Neural progenitor cell (in vitro differentiated cells): ENCODE measurements around the gene NCK2. TPM values are rescaled to one million over a fixed set of nuclear protein-coding genes. Genes with fewer than 3 reads are reported as not detected.
A peak's percentile ranks its signal among the peaks of the same experiment; 100 is the strongest.

Experiments used
- DNase-seq: peaks from one replicate; pipeline ENCODE4 v3.0.0-alpha.2; 2016; ENCODE audit warnings: low spot score
- H2AFZ ChIP-seq: fragments of 200-600 bp; sonication (generic); replicated peaks from 2 replicates; pipeline ENCODE4 v1.6.1; 2016; ENCODE audit warnings: antibody characterized with exemption
- H3F3A ChIP-seq: fragments of 200-600 bp; sonication (generic); 2 replicates; pipeline ENCODE4 v1.6.1; 2016; ENCODE audit warnings: antibody characterized with exemption, low read depth
- H3K27ac ChIP-seq: fragments of 200-600 bp; sonication (generic); 2 replicates; pipeline ENCODE4 v1.5.1; 2016; ENCODE audit warnings: mild to moderate bottlenecking
- H3K27me3 ChIP-seq: fragments of 200-600 bp; sonication (generic); 2 replicates; pipeline ENCODE4 v1.6.1; 2016; ENCODE audit warnings: mild to moderate bottlenecking, moderate library complexity
- H3K36me3 ChIP-seq: fragments of 200-600 bp; sonication (generic); 2 replicates; pipeline ENCODE4 v1.5.1; 2016
- H3K4me1 ChIP-seq: fragments of 200-600 bp; sonication (generic); 2 replicates; pipeline ENCODE4 v1.6.1; 2016; ENCODE audit warnings: mixed run types
- H3K4me2 ChIP-seq: fragments of 200-600 bp; sonication (generic); 2 replicates; pipeline ENCODE4 v1.6.1; 2016
- H3K4me3 ChIP-seq: fragments of 200-600 bp; sonication (generic); 2 replicates; pipeline ENCODE4 v1.5.1; 2016
- H3K79me2 ChIP-seq: fragments of 200-600 bp; sonication (generic); 2 replicates; pipeline ENCODE4 v1.6.1; 2016; ENCODE audit warnings: low read depth
- H3K9ac ChIP-seq: fragments of 200-600 bp; sonication (generic); 2 replicates; pipeline ENCODE4 v1.6.1; 2016
- H3K9me3 ChIP-seq: fragments of 200-600 bp; sonication (generic); 2 replicates; pipeline ENCODE4 v1.5.1; 2016; ENCODE audit warnings: low read depth
- H4K20me1 ChIP-seq: fragments of 200-600 bp; sonication (generic); 2 replicates; pipeline ENCODE4 v1.6.1; 2016; ENCODE audit warnings: low read depth
- H3K27ac Mint-ChIP-seq: 3 replicates; pipeline ENCODE4 v1.8.0; 2021; ENCODE audit warnings: mixed read lengths
- H3K27me3 Mint-ChIP-seq: 2 replicates; pipeline ENCODE4 v1.8.0; 2022; ENCODE audit warnings: low read depth, mild to moderate bottlenecking, inconsistent platforms, moderate library complexity, mixed read lengths; ENCODE audit not compliant: insufficient read depth
- H3K36me3 Mint-ChIP-seq: 3 replicates; pipeline ENCODE4 v1.8.0; 2021; ENCODE audit warnings: mixed read lengths
- H3K4me1 Mint-ChIP-seq: 3 replicates; pipeline ENCODE4 v1.8.0; 2021; ENCODE audit warnings: mixed read lengths
- H3K4me3 Mint-ChIP-seq: 3 replicates; pipeline ENCODE4 v1.8.0; 2021; ENCODE audit warnings: mild to moderate bottlenecking, moderate library complexity, mixed read lengths
- H3K9me3 Mint-ChIP-seq: 3 replicates; pipeline ENCODE4 v1.8.0; 2020; ENCODE audit warnings: mixed read lengths
- EZH2 ChIP-seq: fragments of 200-600 bp; sonication (generic); IDR thresholded peaks from 2 replicates; pipeline ENCODE4 v1.6.1; 2017; ENCODE audit warnings: antibody characterized with exemption, mild to moderate bottlenecking, moderate library complexity
- EZH2phosphoT487 ChIP-seq: fragments of 200-600 bp; sonication (generic); IDR thresholded peaks from 2 replicates; pipeline ENCODE4 v1.6.1; 2017; ENCODE audit warnings: antibody characterized with exemption
- total RNA-seq: library from RNA; depleted of rRNA; stranded (reverse); fragments of >200 nt; gene quantifications from 2 replicates; pipeline ENCODE4 v1.2.3, GENCODE V29; 2015; ENCODE audit warnings: low replicate concordance
- TF ChIP-seq, protein P1 (sequence below): fragments of 200-600 bp; sonication (generic); IDR thresholded peaks from 2 replicates; pipeline ENCODE4 v1.5.1; 2017; ENCODE audit warnings: antibody characterized with exemption, mild to moderate bottlenecking

NCK2 gene
- total RNA-seq, 1 donor from 2014 or later: 26.2 TPM

DNA sequence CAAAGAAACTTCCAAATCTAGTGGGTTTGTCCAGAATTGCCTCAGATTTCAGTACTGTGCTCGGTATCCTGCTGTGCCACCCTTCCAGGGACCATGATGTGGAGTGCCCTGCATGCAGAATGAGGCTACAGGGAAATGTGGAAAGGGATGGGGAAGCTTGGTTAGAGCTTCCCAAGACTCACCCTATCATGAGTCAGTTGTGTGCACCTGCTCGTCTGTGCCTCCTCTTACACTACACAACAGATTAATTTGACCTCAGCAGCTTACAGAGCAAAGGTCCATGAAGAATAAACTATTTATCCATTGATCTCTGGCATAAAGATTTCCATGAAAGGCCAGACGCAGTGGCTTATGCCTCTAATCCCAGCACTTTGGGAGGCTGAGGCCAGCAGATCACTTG, 21.3 kb upstream of the NCK2 start:
- Mint-ChIP-seq H3K36me3 (no peaks in the 10 kb centered on the region), H3K27me3 (peaks cover 15% of the 10 kb centered on the region), H3K27ac (no peak overlapping the region), H3K9me3 (peaks cover 12% of the 10 kb centered on the region), H3K4me1 (peaks cover 5% of the 10 kb centered on the region), H3K4me3 (no peak overlapping the region)
- no peak overlapping the region for H3K4me3 ChIP-seq
- H3K36me3 ChIP-seq: no peaks in the 10 kb centered on the region
- H3K27ac ChIP-seq: no peak overlapping the region
- no peaks in the 10 kb centered on the region for H3K79me2 ChIP-seq
- no peak overlapping the region for H2AFZ ChIP-seq
- DNase-seq: no peak
- H3K4me1 ChIP-seq: peaks cover 5% of the 10 kb centered on the region
- no peak overlapping the region for H3K4me2 ChIP-seq
- no peaks in the 10 kb centered on the region for H4K20me1 ChIP-seq
- H3K9ac ChIP-seq: no peak overlapping the region
- TF ChIP-seq EZH2: no peak
- TF ChIP-seq, protein P1, sequence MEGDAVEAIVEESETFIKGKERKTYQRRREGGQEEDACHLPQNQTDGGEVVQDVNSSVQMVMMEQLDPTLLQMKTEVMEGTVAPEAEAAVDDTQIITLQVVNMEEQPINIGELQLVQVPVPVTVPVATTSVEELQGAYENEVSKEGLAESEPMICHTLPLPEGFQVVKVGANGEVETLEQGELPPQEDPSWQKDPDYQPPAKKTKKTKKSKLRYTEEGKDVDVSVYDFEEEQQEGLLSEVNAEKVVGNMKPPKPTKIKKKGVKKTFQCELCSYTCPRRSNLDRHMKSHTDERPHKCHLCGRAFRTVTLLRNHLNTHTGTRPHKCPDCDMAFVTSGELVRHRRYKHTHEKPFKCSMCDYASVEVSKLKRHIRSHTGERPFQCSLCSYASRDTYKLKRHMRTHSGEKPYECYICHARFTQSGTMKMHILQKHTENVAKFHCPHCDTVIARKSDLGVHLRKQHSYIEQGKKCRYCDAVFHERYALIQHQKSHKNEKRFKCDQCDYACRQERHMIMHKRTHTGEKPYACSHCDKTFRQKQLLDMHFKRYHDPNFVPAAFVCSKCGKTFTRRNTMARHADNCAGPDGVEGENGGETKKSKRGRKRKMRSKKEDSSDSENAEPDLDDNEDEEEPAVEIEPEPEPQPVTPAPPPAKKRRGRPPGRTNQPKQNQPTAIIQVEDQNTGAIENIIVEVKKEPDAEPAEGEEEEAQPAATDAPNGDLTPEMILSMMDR: no peak
- TF ChIP-seq EZH2phosphoT487: no peak
- H3F3A ChIP-seq: no peaks in the 10 kb centered on the region
- no peaks in the 10 kb centered on the region for H3K27me3 ChIP-seq
- H3K9me3 ChIP-seq: no peaks in the 10 kb centered on the region

DNA sequence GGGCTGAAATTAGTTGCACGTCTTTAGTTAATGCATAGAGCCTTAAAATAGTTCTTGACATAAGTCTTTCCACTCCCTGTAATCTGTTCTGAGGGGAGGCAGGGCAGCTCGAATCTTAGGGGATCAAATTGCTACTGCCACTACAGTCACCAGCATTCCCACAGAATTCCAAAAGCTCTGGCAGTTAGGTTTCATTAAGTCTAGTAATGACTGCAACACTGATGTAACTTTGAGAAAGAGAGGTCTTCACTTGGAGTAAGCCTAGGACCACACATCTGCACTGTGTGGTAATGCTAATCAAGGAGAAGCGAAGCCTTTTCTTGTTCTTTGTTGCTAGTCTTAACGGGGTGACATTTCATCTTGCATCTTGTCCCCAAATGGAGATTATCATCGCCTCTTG, 19.3 kb upstream of the NCK2 start:
- H3K27me3 ChIP-seq: no peaks in the 10 kb centered on the region

DNA sequence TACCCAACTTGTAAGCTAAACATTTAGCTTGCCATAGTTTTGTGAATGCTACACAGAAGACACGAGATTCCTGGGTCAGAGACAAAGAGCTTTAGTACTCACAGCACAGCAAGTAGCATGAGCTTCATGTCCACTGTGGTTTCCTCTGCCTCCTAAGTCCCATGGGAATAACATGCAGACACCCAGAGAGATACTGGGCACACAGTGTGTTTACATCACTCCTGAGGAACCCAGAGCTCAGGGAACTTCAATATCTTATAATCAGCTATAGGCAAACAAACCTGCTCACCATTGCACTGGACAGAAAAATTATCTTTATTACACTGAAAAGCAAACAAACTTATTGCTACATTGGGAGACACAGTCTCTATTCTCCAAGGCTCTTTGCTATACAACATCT, 14.5 kb upstream of the NCK2 start:
- TF ChIP-seq, protein P1: no peak
- no peak for TF ChIP-seq EZH2phosphoT487
- Histone ChIP-seq H4K20me1 (no peaks in the 10 kb centered on the region), H3K4me3 (no peak overlapping the region), H3K9ac (no peak overlapping the region), H3K36me3 (no peaks in the 10 kb centered on the region), H3K4me1 (peaks cover 2% of the 10 kb centered on the region), H3K79me2 (no peaks in the 10 kb centered on the region), H3K27ac (no peak overlapping the region), H3K4me2 (no peak overlapping the region), H3F3A (no peaks in the 10 kb centered on the region), H3K9me3 (no peaks in the 10 kb centered on the region), H3K27me3 (no peaks in the 10 kb centered on the region), H2AFZ (no peak overlapping the region)
- Mint-ChIP-seq H3K4me1 (peaks cover 5% of the 10 kb centered on the region), H3K27ac (no peak overlapping the region), H3K4me3 (no peak overlapping the region), H3K27me3 (peaks cover 10% of the 10 kb centered on the region), H3K36me3 (no peaks in the 10 kb centered on the region), H3K9me3 (peaks cover 12% of the 10 kb centered on the region)
- no peak for DNase-seq

More for the DNA sequence above, 19.3 kb upstream of the NCK2 start:
- no peak overlapping the region for H3K4me2 ChIP-seq
- H4K20me1 ChIP-seq: no peaks in the 10 kb centered on the region
- H3K4me1 ChIP-seq: peaks cover 5% of the 10 kb centered on the region
- TF ChIP-seq, protein P1: no peak
- H3K79me2 ChIP-seq: no peaks in the 10 kb centered on the region
- no peaks in the 10 kb centered on the region for H3K9me3 ChIP-seq
- Mint-ChIP-seq H3K36me3 (no peaks in the 10 kb centered on the region), H3K4me1 (peaks cover 5% of the 10 kb centered on the region), H3K9me3 (peaks cover 12% of the 10 kb centered on the region), H3K27me3 (peaks cover 15% of the 10 kb centered on the region), H3K27ac (peak overlapping the region; percentile 78), H3K4me3 (no peak overlapping the region)
- H3K27ac ChIP-seq: no peak overlapping the region
- no peak overlapping the region for H2AFZ ChIP-seq
- no peak overlapping the region for H3K9ac ChIP-seq
- H3K4me3 ChIP-seq: no peak overlapping the region
- no peaks in the 10 kb centered on the region for H3F3A ChIP-seq
- no peaks in the 10 kb centered on the region for H3K36me3 ChIP-seq
- DNase-seq: no peak

DNA sequence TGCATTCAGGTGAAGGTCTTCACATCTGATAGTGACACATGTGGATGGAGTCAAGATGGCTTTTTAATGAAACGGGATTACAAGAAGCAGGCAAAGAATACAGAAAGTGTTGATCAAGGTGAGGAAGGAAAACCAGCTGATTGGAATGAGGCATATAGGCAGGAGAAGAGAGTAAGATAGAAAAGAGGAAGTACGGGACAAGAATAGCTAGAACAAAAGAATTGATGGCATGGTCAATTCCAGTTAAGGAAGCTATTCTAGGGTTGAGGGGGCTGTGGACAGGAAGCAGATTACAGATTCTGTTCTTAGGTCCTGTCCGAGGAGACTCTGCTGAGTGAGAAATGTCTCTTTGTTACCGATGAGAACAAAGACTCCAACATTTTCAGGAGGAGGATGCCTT, 13.2 kb upstream of the NCK2 start:
- no peaks in the 10 kb centered on the region for H3K79me2 ChIP-seq
- no peak overlapping the region for H3K27ac ChIP-seq
- no peak overlapping the region for H3K4me3 ChIP-seq
- no peak overlapping the region for H3K4me2 ChIP-seq
- no peak for DNase-seq
- Mint-ChIP-seq H3K4me1 (no peaks in the 10 kb centered on the region), H3K36me3 (no peaks in the 10 kb centered on the region), H3K27ac (no peak overlapping the region), H3K4me3 (no peak overlapping the region), H3K9me3 (peaks cover 12% of the 10 kb centered on the region), H3K27me3 (peaks cover 8% of the 10 kb centered on the region)
- no peaks in the 10 kb centered on the region for H3K9me3 ChIP-seq
- no peaks in the 10 kb centered on the region for H3K36me3 ChIP-seq
- no peak for TF ChIP-seq EZH2phosphoT487
- TF ChIP-seq, protein P1: no peak
- no peak for TF ChIP-seq EZH2
- H3K27me3 ChIP-seq: no peaks in the 10 kb centered on the region
- no peak overlapping the region for H2AFZ ChIP-seq
- no peaks in the 10 kb centered on the region for H3F3A ChIP-seq
- H3K4me1 ChIP-seq: no peaks in the 10 kb centered on the region
- H3K9ac ChIP-seq: no peak overlapping the region
- no peaks in the 10 kb centered on the region for H4K20me1 ChIP-seq
